Activated CD4-positive, alpha-beta T cell treated with anti-CD3 and anti-CD28 coated beads, Interleukin-2, amount 10 ng/mL, durations not matched to agents 7 days and 5 days (primary cell): ENCODE data around the gene MRPL40. TPM values are rescaled to one million over a fixed set of nuclear protein-coding genes. Genes with fewer than 3 reads are reported as not detected.

Source experiments
- CTCF ChIA-PET: fragments of 350-600 bp; sonication (Branson Sonifier 250); formaldehyde crosslinking; loops from one replicate; lab custom pipeline; 2021; ENCODE audit warnings: antibody characterized with exemption; lab: Charles Lee
- POLR2A ChIA-PET: fragments of 350-600 bp; sonication (Branson Sonifier 250); formaldehyde crosslinking; loops from one replicate; lab custom pipeline; 2021; ENCODE audit warnings: antibody characterized with exemption; lab: Charles Lee
- DNase-seq: peaks from one replicate; pipeline ENCODE4 v3.0.0-alpha.2; 2020
- H3K27ac Mint-ChIP-seq: one replicate; pipeline ENCODE4 v1.8.0; 2021; ENCODE audit warnings: mild to moderate bottlenecking, moderate library complexity, mixed read lengths
- H3K27me3 Mint-ChIP-seq: one replicate; pipeline ENCODE4 v1.8.0; 2021; ENCODE audit warnings: mixed read lengths
- H3K36me3 Mint-ChIP-seq: one replicate; pipeline ENCODE4 v1.8.0; 2021; ENCODE audit warnings: low read depth, mixed read lengths
- H3K4me1 Mint-ChIP-seq: one replicate; pipeline ENCODE4 v1.8.0; 2021; ENCODE audit warnings: mixed read lengths
- H3K4me3 Mint-ChIP-seq: one replicate; pipeline ENCODE4 v1.8.0; 2021; ENCODE audit warnings: mild to moderate bottlenecking, moderate library complexity, mixed read lengths
- H3K9me3 Mint-ChIP-seq: one replicate; pipeline ENCODE4 v1.8.0; 2021; ENCODE audit warnings: mixed read lengths
- total RNA-seq, 2 experiments: library from RNA; stranded (reverse); gene quantifications; one replicate each; pipeline ENCODE4 v1.2.3, GENCODE V29; 2021

The MRPL40 gene
- total RNA-seq, 2 experiments from 2014 or later, result 19.7 to 19.9 TPM

DNA sequence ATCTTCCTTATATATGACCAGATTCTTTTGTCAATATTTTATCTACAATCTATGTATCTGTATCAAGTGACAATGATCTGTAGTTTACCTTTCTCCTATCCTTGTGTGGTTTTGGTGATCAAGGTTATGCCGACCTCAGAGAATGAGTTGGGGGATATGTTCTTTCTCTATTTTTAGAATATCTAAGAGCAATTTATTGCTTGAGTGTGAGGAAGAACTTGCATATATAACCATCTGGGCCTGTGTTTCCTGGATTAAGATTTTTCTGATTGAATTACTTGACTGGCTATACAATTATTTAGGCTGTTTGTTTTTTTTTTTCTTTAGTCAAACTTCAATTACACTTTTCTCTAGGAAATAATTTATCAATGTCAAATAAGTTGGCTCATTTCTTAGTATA is 29.2 kb downstream of the MRPL40 start:
- H3K9me3 Mint-ChIP-seq, result no peaks in the 10 kb centered on the region
- peaks cover 8% of the 10 kb centered on the region for H3K4me1 Mint-ChIP-seq
- CTCF ChIA-PET, result no interaction called here
- no peak overlapping the region for H3K4me3 Mint-ChIP-seq
- no peak for DNase-seq
- H3K27ac Mint-ChIP-seq, result no peak overlapping the region
- peaks cover 41% of the 10 kb centered on the region for H3K36me3 Mint-ChIP-seq
- H3K27me3 Mint-ChIP-seq, result no peaks in the 10 kb centered on the region
- POLR2A ChIA-PET, result no interaction called here

DNA sequence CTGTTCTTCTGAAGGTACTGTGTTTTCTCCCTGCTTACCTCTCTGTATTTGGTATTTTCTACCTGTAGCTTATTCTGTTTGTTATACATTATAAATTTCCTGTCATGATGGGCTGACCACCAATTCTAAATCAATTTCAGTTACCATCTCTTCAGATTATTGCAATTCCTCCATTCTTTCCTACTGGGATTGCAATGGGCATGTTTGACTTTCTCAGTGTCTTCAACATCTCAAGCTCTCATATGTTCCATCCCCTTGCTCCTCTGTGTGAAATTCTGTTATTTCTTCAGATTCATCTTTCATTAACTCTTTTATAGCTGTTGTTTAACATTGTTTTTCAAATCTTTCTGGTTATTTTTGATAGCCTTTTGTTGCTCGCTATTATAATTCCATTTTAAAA is 30.7 kb downstream of the MRPL40 start:
- H3K9me3 Mint-ChIP-seq, result no peaks in the 10 kb centered on the region
- H3K4me3 Mint-ChIP-seq, result no peak overlapping the region
- no peak for DNase-seq
- peaks cover 8% of the 10 kb centered on the region for H3K4me1 Mint-ChIP-seq
- ChIA-PET CTCF (interaction anchor here (0.8 to 1.6 kb wide), 2 partner anchors 15 to 167 kb away, joined by 3 to 5 read pairs; no protein-coding TSS in a partner anchor), POLR2A (interaction anchor here (0.7 kb wide), 1 partner anchor 425 kb away, joined by 3 read pairs; no protein-coding TSS in a partner anchor)
- H3K36me3 Mint-ChIP-seq, result peaks cover 45% of the 10 kb centered on the region
- no peaks in the 10 kb centered on the region for H3K27me3 Mint-ChIP-seq
- H3K27ac Mint-ChIP-seq, result no peak overlapping the region

DNA sequence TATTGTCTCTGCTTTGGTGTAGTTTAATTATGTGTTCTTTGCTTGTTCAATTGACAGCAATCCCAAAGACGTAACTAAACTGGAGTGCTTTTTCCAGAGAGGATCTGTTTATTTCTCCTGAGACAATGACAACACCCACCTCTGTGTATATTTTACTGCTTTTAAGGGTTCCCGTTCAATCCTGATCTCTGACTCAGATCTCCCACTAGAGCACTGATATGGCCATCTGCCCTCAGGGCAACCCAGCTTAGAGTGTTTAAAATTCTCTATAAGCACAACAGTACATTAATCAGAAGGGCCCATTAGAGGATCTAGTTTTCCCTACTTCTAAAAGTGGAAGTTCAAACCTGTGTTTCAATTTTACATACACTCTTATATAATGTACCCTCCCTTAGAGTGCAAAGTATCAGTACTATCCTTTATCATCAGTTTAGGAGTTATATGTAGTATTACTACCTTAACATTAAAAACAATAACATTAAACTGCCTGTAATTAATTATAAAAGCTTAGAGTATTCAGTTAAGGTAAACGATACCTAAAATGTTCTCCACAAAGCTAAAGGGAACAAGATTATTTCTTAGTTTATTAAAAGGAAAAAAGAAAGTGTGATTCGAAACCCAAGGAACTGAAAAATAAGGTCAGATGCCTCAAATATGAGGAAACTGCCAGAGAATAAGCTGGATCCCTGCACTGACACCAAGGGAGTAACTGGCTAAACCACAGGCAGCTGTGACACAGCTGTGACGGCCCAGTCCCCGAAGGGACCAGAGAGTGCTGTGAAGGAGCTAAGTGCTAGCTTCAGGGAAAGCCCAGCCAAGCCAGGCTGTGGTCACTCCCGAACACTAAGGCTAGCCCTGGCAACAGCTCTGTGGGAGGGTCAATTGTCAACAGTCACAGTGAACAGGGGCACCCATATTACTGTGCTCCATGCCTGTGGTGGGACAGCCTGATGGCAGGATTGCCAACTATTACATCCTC is 31.4 kb downstream of the MRPL40 start:
- ChIA-PET CTCF (interaction anchor here (0.8 to 1.7 kb wide), 4 partner anchors 9 to 166 kb away, joined by 3 to 5 read pairs (median 4); partner anchors contain the start of gene CDC45), POLR2A (no interaction called here)
- no peak for DNase-seq
- Mint-ChIP-seq H3K4me3 (no peak overlapping the region), H3K27ac (no peak overlapping the region), H3K27me3 (no peaks in the 10 kb centered on the region), H3K4me1 (peaks cover 8% of the 10 kb centered on the region), H3K9me3 (no peaks in the 10 kb centered on the region), H3K36me3 (peaks cover 45% of the 10 kb centered on the region)

DNA sequence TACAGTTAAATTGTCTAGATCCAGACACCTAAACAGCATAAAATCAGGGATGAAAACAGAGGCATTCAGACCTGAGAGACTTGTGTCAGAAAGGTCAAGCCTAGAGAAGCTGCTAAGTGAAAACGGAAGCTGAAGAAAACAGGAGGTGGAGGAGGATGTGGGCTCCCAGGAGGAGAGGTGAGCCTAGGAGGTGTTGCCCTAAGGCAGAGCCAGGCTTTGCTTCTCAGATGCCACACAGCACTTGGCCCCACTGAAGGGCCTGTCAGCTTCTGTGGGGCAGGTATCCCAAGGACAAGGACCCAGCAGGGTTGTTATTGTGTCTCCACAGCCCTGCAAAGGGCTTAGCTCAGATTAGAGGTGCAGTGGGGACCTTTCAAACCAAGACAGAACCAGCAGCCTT is 32.2 kb downstream of the MRPL40 start:
- H3K36me3 Mint-ChIP-seq, result peaks cover 49% of the 10 kb centered on the region
- H3K27ac Mint-ChIP-seq, result no peak overlapping the region
- POLR2A ChIA-PET, result no interaction called here

DNA sequence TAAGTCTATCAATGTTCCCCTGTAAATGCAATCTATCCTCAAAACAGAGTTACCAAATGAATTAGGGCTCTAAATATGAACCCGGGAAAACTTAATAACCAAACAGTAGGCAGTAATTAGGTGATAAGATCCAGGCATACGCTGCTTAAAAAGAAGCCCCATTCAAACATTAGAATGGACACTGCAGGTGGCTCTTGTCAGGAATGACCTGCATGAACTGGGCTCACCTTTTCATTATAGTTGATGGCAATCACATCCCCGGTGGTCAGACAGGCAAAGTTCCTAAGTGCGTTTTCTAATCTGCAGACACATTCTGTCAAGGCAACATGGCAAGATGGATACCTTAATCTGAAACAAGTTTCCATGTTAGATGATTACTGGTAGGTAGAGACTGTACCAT is 32.6 kb downstream of the MRPL40 start:
- H3K27me3 Mint-ChIP-seq, result no peaks in the 10 kb centered on the region
- peaks cover 51% of the 10 kb centered on the region for H3K36me3 Mint-ChIP-seq
- no peak overlapping the region for H3K27ac Mint-ChIP-seq
- no peak overlapping the region for H3K4me3 Mint-ChIP-seq
- peaks cover 8% of the 10 kb centered on the region for H3K4me1 Mint-ChIP-seq
- DNase-seq, result no peak
- H3K9me3 Mint-ChIP-seq, result no peaks in the 10 kb centered on the region
- POLR2A ChIA-PET, result no interaction called here
- CTCF ChIA-PET, result interaction anchor here (0.6 to 1.7 kb wide), 4 partner anchors 10 to 369 kb away, joined by 3 to 4 read pairs (median 4); partner anchors contain the start of gene CDC45

More for the DNA sequence above, 32.2 kb downstream of the MRPL40 start:
- CTCF ChIA-PET, result interaction anchor here (0.6 to 1.7 kb wide), 4 partner anchors 10 to 369 kb away, joined by 3 to 5 read pairs (median 4); partner anchors contain the start of gene CDC45
- Mint-ChIP-seq H3K4me1 (peaks cover 8% of the 10 kb centered on the region), H3K27me3 (no peaks in the 10 kb centered on the region), H3K4me3 (no peak overlapping the region), H3K9me3 (no peaks in the 10 kb centered on the region)
- no peak for DNase-seq

DNA sequence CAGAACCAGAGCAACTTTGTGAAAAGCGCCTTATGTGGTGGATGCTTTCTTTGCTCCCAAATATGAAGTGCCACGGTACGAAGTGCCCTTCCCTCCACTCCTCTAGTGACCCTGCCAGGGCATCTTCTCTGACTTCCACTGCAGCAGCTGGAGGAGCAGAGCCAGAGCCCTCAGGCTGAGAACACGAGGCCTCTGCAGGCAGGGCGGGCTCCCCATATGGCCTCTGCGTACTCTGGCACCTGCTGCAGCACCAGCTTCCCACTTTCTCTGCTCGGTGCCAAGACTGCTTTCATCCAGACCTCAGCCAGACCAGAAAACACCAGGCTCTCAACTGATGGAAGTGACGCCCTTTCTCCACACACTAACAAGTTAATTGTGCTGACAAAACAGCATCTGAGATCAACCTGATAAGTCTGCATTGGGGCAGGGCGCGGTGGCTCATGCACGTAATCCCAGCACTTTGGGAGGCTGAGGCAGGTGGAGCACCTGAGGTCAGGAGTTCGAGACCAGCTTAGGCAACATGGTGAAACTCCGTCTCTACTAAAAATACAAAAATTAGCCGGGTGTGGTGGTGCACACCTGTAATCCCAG is 33.9 kb downstream of the MRPL40 start:
- no peaks in the 10 kb centered on the region for H3K27me3 Mint-ChIP-seq
- no peaks in the 10 kb centered on the region for H3K9me3 Mint-ChIP-seq
- no peak overlapping the region for H3K4me3 Mint-ChIP-seq
- POLR2A ChIA-PET, result no interaction called here
- DNase-seq, result no peak
- CTCF ChIA-PET, result interaction anchor here (0.5 to 1.6 kb wide), 2 partner anchors 9 to 76 kb away, joined by 3 read pairs; no protein-coding TSS in a partner anchor
- peaks cover 8% of the 10 kb centered on the region for H3K4me1 Mint-ChIP-seq
- H3K27ac Mint-ChIP-seq, result no peak overlapping the region
- peaks cover 48% of the 10 kb centered on the region for H3K36me3 Mint-ChIP-seq

- no peak for DNase-seq
- no peaks in the 10 kb centered on the region for H3K27me3 Mint-ChIP-seq
- H3K36me3 Mint-ChIP-seq, result peaks cover 50% of the 10 kb centered on the region
- H3K4me1 Mint-ChIP-seq, result peaks cover 8% of the 10 kb centered on the region
- ChIA-PET POLR2A (no interaction called here), CTCF (no interaction called here)
- H3K4me3 Mint-ChIP-seq, result no peak overlapping the region
- no peaks in the 10 kb centered on the region for H3K9me3 Mint-ChIP-seq
- H3K27ac Mint-ChIP-seq, result no peak overlapping the region
Observed at GRCh38 chr22:19466848-19467752, 34.8 kb downstream of the MRPL40 start.

- ChIA-PET CTCF (interaction anchor here (0.6 to 1.4 kb wide), 2 partner anchors 13 to 89 kb away, joined by 4 to 5 read pairs; no protein-coding TSS in a partner anchor), POLR2A (no interaction called here)
- peaks cover 52% of the 10 kb centered on the region for H3K36me3 Mint-ChIP-seq
- no peak for DNase-seq
- peaks cover 8% of the 10 kb centered on the region for H3K4me1 Mint-ChIP-seq
- H3K4me3 Mint-ChIP-seq, result no peak overlapping the region
- H3K9me3 Mint-ChIP-seq, result no peaks in the 10 kb centered on the region
- no peak overlapping the region for H3K27ac Mint-ChIP-seq
- H3K27me3 Mint-ChIP-seq, result no peaks in the 10 kb centered on the region
Observed at GRCh38 chr22:19467912-19468311, 35.6 kb downstream of the MRPL40 start.

- Mint-ChIP-seq H3K27me3 (no peaks in the 10 kb centered on the region), H3K4me1 (peaks cover 9% of the 10 kb centered on the region), H3K27ac (no peak overlapping the region), H3K9me3 (no peaks in the 10 kb centered on the region), H3K4me3 (no peak overlapping the region), H3K36me3 (peaks cover 53% of the 10 kb centered on the region)
- ChIA-PET CTCF (interaction anchor here (0.6 to 1.2 kb wide), 2 partner anchors 29 to 34 kb away, joined by 3 to 4 read pairs; no protein-coding TSS in a partner anchor), POLR2A (no interaction called here)
- DNase-seq, result no peak
Observed at GRCh38 chr22:19469421-19469820, 37.1 kb downstream of the MRPL40 start.

DNA sequence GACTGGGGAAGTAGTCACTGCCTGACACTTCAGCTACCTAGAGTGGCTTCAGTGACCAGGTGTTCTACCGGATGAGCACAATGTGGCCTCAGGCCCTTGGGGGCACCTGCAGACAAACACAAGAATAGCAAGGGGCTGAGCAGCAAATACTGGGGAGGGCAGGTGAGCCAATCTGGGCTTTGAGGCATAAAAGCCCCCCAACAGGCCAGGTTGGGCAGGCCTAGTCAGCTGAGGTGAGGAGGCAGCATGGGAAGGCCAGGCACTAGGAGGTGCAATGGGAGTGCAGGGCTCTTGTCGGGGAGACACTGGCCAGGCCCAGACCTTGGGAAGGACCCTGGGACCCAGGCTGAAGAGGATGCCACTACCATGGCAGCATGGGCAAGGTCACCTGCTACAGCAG is 37.7 kb downstream of the MRPL40 start:
- Mint-ChIP-seq H3K4me3 (no peak overlapping the region), H3K27me3 (no peaks in the 10 kb centered on the region), H3K36me3 (peaks cover 48% of the 10 kb centered on the region), H3K27ac (no peak overlapping the region), H3K9me3 (no peaks in the 10 kb centered on the region), H3K4me1 (peaks cover 5% of the 10 kb centered on the region)
- POLR2A ChIA-PET, result no interaction called here
- DNase-seq, result no peak
- CTCF ChIA-PET, result interaction anchor here (0.6 to 1.2 kb wide), 2 partner anchors 28 to 35 kb away, joined by 3 to 4 read pairs; no protein-coding TSS in a partner anchor

DNA sequence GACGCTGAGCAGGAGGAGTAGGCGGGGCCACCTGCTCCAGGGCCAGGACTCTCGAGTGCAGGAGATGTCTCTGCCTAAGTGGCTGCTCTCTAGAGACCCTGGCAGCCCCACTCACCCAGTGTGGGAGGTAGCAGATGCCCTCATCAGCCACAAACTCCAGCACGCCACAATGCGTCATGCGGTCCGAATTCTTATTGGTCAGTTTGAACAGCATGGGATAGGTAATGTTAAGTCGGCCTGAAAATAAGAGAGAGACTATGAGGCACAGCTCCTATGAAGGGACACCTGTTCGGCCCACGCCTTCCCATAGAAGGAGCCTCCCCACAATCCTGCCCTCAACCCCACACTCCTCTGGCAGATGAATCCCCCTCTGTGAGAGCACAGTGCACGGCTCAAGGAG is 39.2 kb downstream of the MRPL40 start:
- no peak for DNase-seq

GRCh38 chr22:19472233-19472632 is 39.9 kb downstream of the MRPL40 start:
- Mint-ChIP-seq H3K4me3 (no peak overlapping the region), H3K27ac (peak overlapping the region; percentile 4), H3K4me1 (peaks cover 15% of the 10 kb centered on the region), H3K36me3 (peaks cover 35% of the 10 kb centered on the region), H3K9me3 (no peaks in the 10 kb centered on the region), H3K27me3 (no peaks in the 10 kb centered on the region)
- no peak for DNase-seq
- ChIA-PET CTCF (interaction anchor here (0.6 kb wide), 1 partner anchor 124 kb away, joined by 3 read pairs; no protein-coding TSS in a partner anchor), POLR2A (no interaction called here)

More for the DNA sequence above, 39.2 kb downstream of the MRPL40 start:
- H3K36me3 Mint-ChIP-seq, result peaks cover 41% of the 10 kb centered on the region
- H3K4me3 Mint-ChIP-seq, result no peak overlapping the region
- H3K4me1 Mint-ChIP-seq, result peaks cover 12% of the 10 kb centered on the region
- POLR2A ChIA-PET, result no interaction called here
- no peaks in the 10 kb centered on the region for H3K27me3 Mint-ChIP-seq
- no peak overlapping the region for H3K27ac Mint-ChIP-seq
- CTCF ChIA-PET, result no interaction called here
- H3K9me3 Mint-ChIP-seq, result no peaks in the 10 kb centered on the region
